Activated naive CD4-positive, alpha-beta T cell treated with anti-CD3 and anti-CD28 coated beads, Interleukin-2, amount 10 ng/mL, durations not matched to agents 7 days and 5 days (primary cell): Measurements from ENCODE around the gene CCL23.

Experiments used
- CTCF ChIA-PET: fragments of 350-600 bp; sonication (Branson Sonifier 250); formaldehyde crosslinking; loops from one replicate; lab custom pipeline; 2021; ENCODE audit warnings: antibody characterized with exemption; lab: Charles Lee
- DNase-seq: peaks from one replicate; pipeline ENCODE4 v3.0.0-alpha.2; 2020
- H3K27ac Mint-ChIP-seq: one replicate; pipeline ENCODE4 v1.8.0; 2021; ENCODE audit warnings: mild to moderate bottlenecking, moderate library complexity, mixed read lengths
- H3K27me3 Mint-ChIP-seq: one replicate; pipeline ENCODE4 v1.8.0; 2021; ENCODE audit warnings: mild to moderate bottlenecking, mixed read lengths
- H3K36me3 Mint-ChIP-seq: one replicate; pipeline ENCODE4 v1.8.0; 2021; ENCODE audit warnings: mixed read lengths
- H3K4me1 Mint-ChIP-seq: one replicate; pipeline ENCODE4 v1.8.0; 2021; ENCODE audit warnings: mixed read lengths
- H3K4me3 Mint-ChIP-seq: one replicate; pipeline ENCODE4 v1.8.0; 2021; ENCODE audit warnings: mild to moderate bottlenecking, moderate library complexity, mixed read lengths
- H3K9me3 Mint-ChIP-seq: one replicate; pipeline ENCODE4 v1.8.0; 2021; ENCODE audit warnings: mixed read lengths

CCL23 gene

GRCh38 chr17:35972535-35972934 is 45.2 kb downstream of the CCL23 start:
- DNase-seq, result no peak
- CTCF ChIA-PET, result interaction anchor here (1.4 to 9.4 kb wide), 3 partner anchors 9 to 510 kb away, joined by 4 to 129 read pairs (median 4); no protein-coding TSS in a partner anchor
- H3K4me3 Mint-ChIP-seq, result no peak overlapping the region
- peaks cover 24% of the 10 kb centered on the region for H3K27me3 Mint-ChIP-seq
- no peak overlapping the region for H3K27ac Mint-ChIP-seq
- H3K4me1 Mint-ChIP-seq, result no peaks in the 10 kb centered on the region
- H3K36me3 Mint-ChIP-seq, result no peaks in the 10 kb centered on the region
- H3K9me3 Mint-ChIP-seq, result no peaks in the 10 kb centered on the region

- no peaks in the 10 kb centered on the region for H3K4me1 Mint-ChIP-seq
- DNase-seq, result no peak
- H3K27me3 Mint-ChIP-seq, result peaks cover 23% of the 10 kb centered on the region
- CTCF ChIA-PET, result interaction anchor here (1.0 to 9.4 kb wide), 3 partner anchors 101 to 511 kb away, joined by 3 to 129 read pairs (median 4); no protein-coding TSS in a partner anchor
- no peaks in the 10 kb centered on the region for H3K36me3 Mint-ChIP-seq
- no peaks in the 10 kb centered on the region for H3K9me3 Mint-ChIP-seq
- H3K27ac Mint-ChIP-seq, result no peak overlapping the region
- H3K4me3 Mint-ChIP-seq, result no peak overlapping the region
These were observed 45.7 kb downstream of the CCL23 start for GRCh38 chr17:35972066-35972465.

- no peaks in the 10 kb centered on the region for H3K9me3 Mint-ChIP-seq
- no peak overlapping the region for H3K4me3 Mint-ChIP-seq
- CTCF ChIA-PET, result interaction anchor here (0.7 to 3.6 kb wide), 24 partner anchors 8 to 609 kb away, joined by 3 to 78 read pairs (median 4); partner anchors contain the start of gene CCL16
- no peak overlapping the region for H3K27ac Mint-ChIP-seq
- peaks cover 23% of the 10 kb centered on the region for H3K27me3 Mint-ChIP-seq
- no peaks in the 10 kb centered on the region for H3K4me1 Mint-ChIP-seq
- no peaks in the 10 kb centered on the region for H3K36me3 Mint-ChIP-seq
- DNase-seq, result peak; percentile 82
These were observed 48.0 kb downstream of the CCL23 start for GRCh38 chr17:35969558-35970380.

GRCh38 chr17:35968520-35969054 is 49.2 kb downstream of the CCL23 start:
- Mint-ChIP-seq H3K27me3 (peaks cover 23% of the 10 kb centered on the region), H3K27ac (no peak overlapping the region), H3K36me3 (no peaks in the 10 kb centered on the region), H3K4me3 (no peak overlapping the region), H3K9me3 (no peaks in the 10 kb centered on the region), H3K4me1 (no peaks in the 10 kb centered on the region)
- DNase-seq, result no peak
- CTCF ChIA-PET, result interaction anchor here (1.0 to 3.6 kb wide), 8 partner anchors 7 to 517 kb away, joined by 3 to 78 read pairs (median 4); no protein-coding TSS in a partner anchor

- Mint-ChIP-seq H3K36me3 (no peaks in the 10 kb centered on the region), H3K9me3 (no peaks in the 10 kb centered on the region), H3K4me3 (no peak overlapping the region), H3K27me3 (peaks cover 19% of the 10 kb centered on the region), H3K4me1 (no peaks in the 10 kb centered on the region), H3K27ac (no peak overlapping the region)
- no peak for DNase-seq
- CTCF ChIA-PET, result interaction anchor here (0.6 to 1.7 kb wide), 3 partner anchors 9 to 184 kb away, joined by 3 to 9 read pairs (median 4); no protein-coding TSS in a partner anchor
These were observed 52.5 kb downstream of the CCL23 start for GRCh38 chr17:35965272-35965671.

- Mint-ChIP-seq H3K27me3 (peaks cover 19% of the 10 kb centered on the region), H3K4me3 (no peak overlapping the region), H3K4me1 (no peaks in the 10 kb centered on the region), H3K9me3 (no peaks in the 10 kb centered on the region), H3K36me3 (no peaks in the 10 kb centered on the region), H3K27ac (no peak overlapping the region)
- CTCF ChIA-PET, result interaction anchor here (0.7 to 1.3 kb wide), 3 partner anchors 10 to 115 kb away, joined by 3 to 4 read pairs (median 3); no protein-coding TSS in a partner anchor
- DNase-seq, result no peak
These were observed 54.1 kb downstream of the CCL23 start for GRCh38 chr17:35963663-35964062.
